Liver (tissue), 9 donors: Measurements from ENCODE around the gene HEXIM2. TPM values are rescaled to one million over a fixed set of nuclear protein-coding genes. Genes with fewer than 3 reads are reported as not detected.

Experiments
- DNase-seq: peaks from one replicate; pipeline ENCODE4 v3.0.0-alpha.2; 2017; ENCODE audit warnings: low spot score
- H3K27ac ChIP-seq, 2 donors: one replicate each; pipeline ENCODE4 v1.7.0; 2013; ENCODE audit warnings: inconsistent platforms in 2 of 2, low read length in 2 of 2, control low read depth in 1 of 2, low read depth in 1 of 2, mild to moderate bottlenecking in 1 of 2
- H3K27me3 ChIP-seq, 4 donors: one replicate each; pipeline versions ENCODE4 v1.6.1 to v1.7.0; 2013; ENCODE audit warnings: low read length in 3 of 4, inconsistent platforms in 1 of 4, mild to moderate bottlenecking in 1 of 4, moderate library complexity in 1 of 4; ENCODE audit not compliant: control insufficient read depth in 4 of 4, insufficient read depth in 4 of 4
- H3K36me3 ChIP-seq, 4 donors: one replicate each; pipeline versions ENCODE4 v1.6.1 to v1.7.0; 2013; ENCODE audit warnings: low read length in 3 of 4, mild to moderate bottlenecking in 3 of 4, low read depth in 1 of 4, moderate library complexity in 1 of 4; ENCODE audit not compliant: control insufficient read depth in 4 of 4, insufficient read depth in 3 of 4
- H3K4me1 ChIP-seq, 4 donors: one replicate each; pipeline versions ENCODE4 v1.6.1 to v1.7.0; 2013; ENCODE audit warnings: low read length in 3 of 4, mild to moderate bottlenecking in 3 of 4, moderate library complexity in 1 of 4; ENCODE audit not compliant: control insufficient read depth in 4 of 4, insufficient read depth in 4 of 4
- H3K4me3 ChIP-seq, 3 donors: one replicate each; pipeline versions ENCODE4 v1.6.1 to v1.7.0; 2013; ENCODE audit warnings: low read length in 3 of 3, control low read depth in 1 of 3, low read depth in 1 of 3, mild to moderate bottlenecking in 1 of 3
- H3K9ac ChIP-seq, 2 donors: one replicate each; pipeline ENCODE4 v1.7.0; 2013; ENCODE audit warnings: low read length in 2 of 2, mild to moderate bottlenecking in 2 of 2, moderate library complexity in 2 of 2, control low read depth in 1 of 2, low read depth in 1 of 2
- H3K9me3 ChIP-seq, 4 donors: one replicate each; pipeline versions ENCODE4 v1.6.1 to v1.7.0; 2013; ENCODE audit warnings: low read length in 3 of 4; ENCODE audit not compliant: control insufficient read depth in 4 of 4
- CTCF ChIP-seq: fragments of 150-350 bp; IDR thresholded peaks from 2 replicates; pipeline ENCODE4 v1.5.1; 2017; ENCODE audit warnings: improper control_type of control experiment, low read depth, low read length; ENCODE audit not compliant: missing input control
- EGR1 ChIP-seq, 2 donors: IDR thresholded peaks; 2 replicates each; pipeline ENCODE4 v1.6.1; 2016 to 2018; ENCODE audit warnings: antibody characterized with exemption in 2 of 2, low read depth in 2 of 2
- FOXA1 ChIP-seq: IDR thresholded peaks from 2 replicates; pipeline ENCODE4 v1.6.1; 2016; ENCODE audit warnings: antibody characterized with exemption
- FOXA2 ChIP-seq: IDR thresholded peaks from 2 replicates; pipeline ENCODE4 v1.6.1; 2016; ENCODE audit warnings: antibody characterized with exemption
- GABPA ChIP-seq, 2 donors: IDR thresholded peaks in 1 of 2; conservative IDR thresholded peaks in 1 of 2; 2 replicates each; pipeline ENCODE4 v1.6.1; 2016; ENCODE audit warnings: antibody characterized with exemption in 2 of 2, mild to moderate bottlenecking in 1 of 2, moderate library complexity in 1 of 2
- HNF4A ChIP-seq, 2 donors: conservative IDR thresholded peaks; 2 replicates each; pipeline ENCODE4 v1.6.1; 2016; ENCODE audit warnings: antibody characterized with exemption in 2 of 2, mild to moderate bottlenecking in 2 of 2
- HNF4G ChIP-seq: IDR thresholded peaks from 2 replicates; pipeline ENCODE4 v1.6.1; 2016; ENCODE audit warnings: antibody characterized with exemption
- JUND ChIP-seq, 2 donors: IDR thresholded peaks; 2 replicates each; pipeline ENCODE4 v1.6.1; 2016; ENCODE audit warnings: antibody characterized with exemption in 2 of 2
- MAX ChIP-seq: IDR thresholded peaks from 2 replicates; pipeline ENCODE4 v1.6.1; 2016; ENCODE audit warnings: antibody characterized with exemption
- NR2F2 ChIP-seq: IDR thresholded peaks from 2 replicates; pipeline ENCODE4 v1.6.1; 2016; ENCODE audit warnings: antibody characterized with exemption
- RAD21 ChIP-seq, 2 donors: IDR thresholded peaks; 2 replicates each; pipeline ENCODE4 v1.6.1; 2016; ENCODE audit warnings: antibody characterized with exemption in 2 of 2, mild to moderate bottlenecking in 2 of 2
- REST ChIP-seq: IDR thresholded peaks from 2 replicates; pipeline ENCODE4 v1.6.1; 2016; ENCODE audit warnings: antibody characterized with exemption, mild to moderate bottlenecking
- RXRA ChIP-seq, 2 donors: IDR thresholded peaks; 2 replicates each; pipeline ENCODE4 v1.6.1; 2017 to 2018; ENCODE audit warnings: antibody characterized with exemption in 2 of 2, mild to moderate bottlenecking in 1 of 2
- SP1 ChIP-seq: IDR thresholded peaks from 2 replicates; pipeline ENCODE4 v1.6.1; 2018; ENCODE audit warnings: antibody characterized with exemption, mild to moderate bottlenecking
- TAF1 ChIP-seq: conservative IDR thresholded peaks from 2 replicates; pipeline ENCODE4 v1.6.1; 2016; ENCODE audit warnings: antibody characterized with exemption, mild to moderate bottlenecking
- YY1 ChIP-seq: IDR thresholded peaks from 2 replicates; pipeline ENCODE4 v1.6.1; 2016; ENCODE audit warnings: antibody characterized with exemption, mild to moderate bottlenecking
- WGBS: extraction: QIAGEN DNeasy Blood & Tissue Kit; methylation state at CpG from one replicate; pipeline ENCODE4 v1.1.7; 2013; 5-methylcytosine and 5-hydroxymethylcytosine counted together
- polyA plus RNA-seq, 2 donors: library from polyadenylated mRNA; stranded (reverse) in 1 of 2; unstranded in 1 of 2; fragments of 200-250 nt in 1 of 2; fragments of >200 nt in 1 of 2; fragmentation: Nextera tagmentation in 1 of 2; extraction: Ambion mirVana in 1 of 2; gene quantifications; one replicate each; pipeline versions ENCODE4 v1.2.1 to v1.2.3, GENCODE V29; 2013 to 2015
- total RNA-seq, 2 donors: library from RNA; depleted of rRNA; stranded (reverse); fragments of >200 nt; gene quantifications; one replicate each; pipeline ENCODE4 v1.2.3, GENCODE V29; 2014
- TF ChIP-seq, protein P1 (sequence below): IDR thresholded peaks from 2 replicates; pipeline ENCODE4 v1.6.1; 2016; ENCODE audit warnings: antibody characterized with exemption
- TF ChIP-seq, protein P2 (sequence below): IDR thresholded peaks from 2 replicates; pipeline ENCODE4 v1.6.1; 2016; ENCODE audit warnings: antibody characterized with exemption
- donor health status: healthy.
- donor health status: healthy.
- donor health status: healthy.
- donor health status: healthy.
- donor health status: healthy.

HEXIM2 gene
- total and polyA plus RNA-seq, 4 donors: 3.5 to 10.7 (median 5.5) TPM

DNA sequence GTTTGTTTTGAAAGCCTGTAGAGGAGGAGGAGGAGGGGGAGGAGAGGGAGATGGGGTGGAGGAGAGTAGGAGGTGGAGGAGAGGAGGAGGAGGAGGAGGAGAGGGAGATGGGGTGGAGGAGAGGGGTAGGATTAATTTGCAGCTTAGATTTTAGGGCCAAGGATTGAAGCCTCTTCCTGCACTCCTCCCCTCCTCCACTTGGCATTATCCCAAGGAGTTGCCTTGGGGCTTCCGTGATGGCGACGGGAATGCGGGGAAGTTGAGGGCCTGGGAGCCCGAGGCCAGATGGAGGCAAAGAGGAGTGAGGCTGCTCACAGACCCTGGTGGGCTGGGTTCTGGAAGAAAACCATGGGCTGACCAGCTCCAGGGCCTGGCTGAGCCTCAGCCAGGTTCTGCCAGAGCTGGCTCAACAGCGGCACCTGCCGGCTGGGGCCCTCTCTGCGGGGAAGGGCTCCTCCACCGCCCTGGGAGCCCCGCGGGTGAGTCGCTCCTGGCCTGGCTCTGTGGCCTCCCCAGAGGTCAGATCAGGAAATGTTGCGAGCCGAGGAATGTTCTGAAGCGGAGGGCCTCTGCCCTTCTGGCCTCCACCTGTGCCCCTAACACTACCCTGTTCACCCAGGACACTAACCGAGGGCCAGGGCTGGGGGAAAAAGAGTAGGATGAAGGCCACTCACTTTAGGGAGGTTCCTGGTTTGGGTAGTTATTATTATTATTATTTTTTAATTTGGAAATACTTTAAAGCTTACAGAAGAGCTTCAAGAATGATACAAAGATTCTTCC, 36.1 kb downstream of the HEXIM2 start:
- Histone ChIP-seq H3K9ac (peak overlapping the region in 1 of 2 donors; percentile 16), H3K9me3 (no peaks in the 10 kb centered on the region), H3K27me3 (no peaks in the 10 kb centered on the region), H3K36me3 (no peaks in the 10 kb centered on the region), H3K4me1 (peaks cover 2 to 20% (median 10%) of the 10 kb centered on the region in 4 donors), H3K27ac (no peak overlapping the region), H3K4me3 (no peak overlapping the region)
- TF ChIP-seq TAF1: no peak
- no peak for TF ChIP-seq YY1
- TF ChIP-seq GABPA (IDR thresholded peaks at IDR 0.05 in 1 of 2, conservative IDR thresholded peaks at IDR 0.05 in 1 of 2): no peak
- TF ChIP-seq EGR1 (IDR thresholded peaks at IDR 0.05; ENCODE audit: low read depth in 2 of 2): no peak
- TF ChIP-seq, protein P1, sequence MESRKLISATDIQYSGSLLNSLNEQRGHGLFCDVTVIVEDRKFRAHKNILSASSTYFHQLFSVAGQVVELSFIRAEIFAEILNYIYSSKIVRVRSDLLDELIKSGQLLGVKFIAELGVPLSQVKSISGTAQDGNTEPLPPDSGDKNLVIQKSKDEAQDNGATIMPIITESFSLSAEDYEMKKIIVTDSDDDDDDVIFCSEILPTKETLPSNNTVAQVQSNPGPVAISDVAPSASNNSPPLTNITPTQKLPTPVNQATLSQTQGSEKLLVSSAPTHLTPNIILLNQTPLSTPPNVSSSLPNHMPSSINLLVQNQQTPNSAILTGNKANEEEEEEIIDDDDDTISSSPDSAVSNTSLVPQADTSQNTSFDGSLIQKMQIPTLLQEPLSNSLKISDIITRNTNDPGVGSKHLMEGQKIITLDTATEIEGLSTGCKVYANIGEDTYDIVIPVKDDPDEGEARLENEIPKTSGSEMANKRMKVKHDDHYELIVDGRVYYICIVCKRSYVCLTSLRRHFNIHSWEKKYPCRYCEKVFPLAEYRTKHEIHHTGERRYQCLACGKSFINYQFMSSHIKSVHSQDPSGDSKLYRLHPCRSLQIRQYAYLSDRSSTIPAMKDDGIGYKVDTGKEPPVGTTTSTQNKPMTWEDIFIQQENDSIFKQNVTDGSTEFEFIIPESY: no peak
- peak; percentile 63 for TF ChIP-seq SP1
- peak; percentile 21 to 64 for TF ChIP-seq HNF4A (conservative IDR thresholded peaks at IDR 0.05)
- TF ChIP-seq NR2F2: peak; percentile 92
- no peak for TF ChIP-seq REST
- TF ChIP-seq RAD21 (IDR thresholded peaks at IDR 0.05): peak; percentile 97
- TF ChIP-seq RXRA (IDR thresholded peaks at IDR 0.05): peak; percentile 44 to 82
- TF ChIP-seq, protein P2, sequence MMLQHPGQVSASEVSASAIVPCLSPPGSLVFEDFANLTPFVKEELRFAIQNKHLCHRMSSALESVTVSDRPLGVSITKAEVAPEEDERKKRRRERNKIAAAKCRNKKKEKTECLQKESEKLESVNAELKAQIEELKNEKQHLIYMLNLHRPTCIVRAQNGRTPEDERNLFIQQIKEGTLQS: no peak
- TF ChIP-seq CTCF: peak; percentile 99
- TF ChIP-seq MAX: no peak
- no peak for TF ChIP-seq FOXA1
- no peak for TF ChIP-seq HNF4G
- TF ChIP-seq JUND (IDR thresholded peaks at IDR 0.05): no peak
- no peak for TF ChIP-seq FOXA2
- DNase-seq: peak; percentile 96
- 2% methylated on average over 16 of the region's 16 CpGs for WGBS
